DND-41 (cell line): ENCODE measurements around the gene RAB9A.

ENCODE experiments used
- CTCF ChIP-seq: IDR thresholded peaks from 2 replicates; pipeline ENCODE4 v1.5.1; 2012; ENCODE audit warnings: borderline replicate concordance, low read length, moderate library complexity, mild to moderate bottlenecking; ENCODE audit not compliant: poor library complexity, severe bottlenecking; ENCODE audit errors: extremely low read depth
- EZH2 ChIP-seq: IDR thresholded peaks from 3 replicates; pipeline ENCODE4 v1.6.1; 2012; ENCODE audit warnings: borderline replicate concordance, low read depth, mild to moderate bottlenecking, moderate library complexity, low read length, inconsistent platforms; ENCODE audit not compliant: severe bottlenecking

GRCh38 chrX:13711141-13711540 lies 22.2 kb downstream of the RAB9A start:
- no peak for TF ChIP-seq EZH2
- TF ChIP-seq CTCF = no peak
